Fibroblast of lung (primary cell): ENCODE results near the gene OSBP2.

Experiments
- CTCF ChIP-seq, 2 donors: IDR thresholded peaks in 1 of 2; conservative IDR thresholded peaks in 1 of 2; 1 replicate in 1 of 2; 2 replicates in 1 of 2; pipeline ENCODE4 v1.5.1; 2011 to 2012; ENCODE audit warnings: low read length in 2 of 2, control low read depth in 1 of 2, inconsistent platforms in 1 of 2, low read depth in 1 of 2, mild to moderate bottlenecking in 1 of 2
- EZH2 ChIP-seq: IDR thresholded peaks from 2 replicates; pipeline ENCODE4 v1.5.1; 2012; ENCODE audit warnings: low read length, control low read depth, mild to moderate bottlenecking; ENCODE audit errors: missing control alignments

DNA sequence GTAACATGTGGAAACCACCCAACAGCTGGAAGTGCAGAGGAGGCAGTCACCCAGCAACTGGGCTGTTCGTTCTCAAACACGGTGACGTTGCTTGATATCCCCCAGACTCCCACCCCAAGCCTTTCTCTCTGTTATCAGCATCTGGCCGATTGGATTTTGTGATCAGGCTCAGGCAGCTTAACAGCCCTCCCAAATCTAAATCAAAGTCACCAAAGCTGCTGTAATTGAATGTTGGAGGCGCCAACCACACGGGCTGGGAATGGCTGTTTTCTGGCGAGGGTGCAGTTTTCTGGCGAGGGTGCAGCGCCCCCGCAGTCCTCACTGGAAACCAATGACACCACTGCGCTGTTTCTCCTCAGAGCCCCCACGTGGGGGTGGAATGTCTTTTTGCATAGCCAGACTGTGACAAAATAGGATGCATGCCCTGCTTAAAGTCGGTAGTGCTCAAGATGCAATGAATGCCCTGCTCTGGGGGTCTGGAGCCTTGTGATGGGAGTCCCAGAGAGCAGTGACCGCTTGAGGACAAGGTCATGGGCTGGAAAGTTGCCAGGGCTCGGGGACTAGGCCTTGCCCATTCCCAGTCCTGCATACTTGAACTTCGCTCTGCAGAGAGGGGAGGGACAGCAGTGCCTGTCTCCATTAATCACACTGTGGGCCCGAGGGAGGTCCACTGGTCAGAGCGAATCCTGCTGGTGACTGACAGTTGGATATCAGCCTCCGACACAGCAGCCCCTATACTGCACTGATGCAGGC is 168.6 kb downstream of the OSBP2 start:
- no peak for TF ChIP-seq CTCF (conservative IDR thresholded peaks at IDR 0.05 in 1 of 2, IDR thresholded peaks at IDR 0.05 in 1 of 2; ENCODE audit: low read depth in 1 of 2, low read length in 2 of 2)
- TF ChIP-seq EZH2: no peak
